Frontal cortex (tissue), 4 donors: ENCODE measurements around the gene C8A. TPM values are rescaled to one million over a fixed set of nuclear protein-coding genes. Genes with fewer than 3 reads are reported as not detected.

ENCODE experiments used
- DNase-seq, 2 donors: peaks; one replicate each; pipeline ENCODE4 v3.0.0; 2012; ENCODE audit warnings: low spot score in 2 of 2
- FAIRE-seq: peaks from 2 replicates; lab custom pipeline; 2012; peaks lifted over from hg19 to GRCh38; lab: Jason Lieb, UNC
- total RNA-seq: library from RNA; depleted of rRNA; stranded (reverse); fragments of >200 nt; gene quantifications from one replicate; pipeline ENCODE4 v1.2.3, GENCODE V29; 2014
- donor health status: control.
- donor health status: control.
- donor health status: control.

C8A gene
- total RNA-seq, 1 donor from 2014 or later = not detected

DNA sequence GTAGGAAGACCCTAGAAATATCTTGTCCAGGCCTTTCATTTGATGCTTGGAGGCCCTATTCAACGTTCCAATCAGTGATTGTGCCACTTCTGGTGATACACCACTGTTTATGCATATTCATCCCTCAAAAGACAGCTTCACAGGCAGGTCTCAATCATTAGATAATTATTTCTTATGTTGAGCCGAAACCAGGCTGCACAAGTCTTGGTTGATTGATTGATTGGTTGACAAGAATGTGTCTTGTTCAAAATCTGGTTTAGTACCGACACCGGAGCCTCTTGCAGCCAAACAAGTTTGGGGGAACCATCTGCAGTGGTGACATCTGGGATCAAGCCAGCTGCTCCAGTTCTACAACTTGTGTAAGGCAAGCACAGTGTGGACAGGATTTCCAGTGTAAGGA is 20.1 kb downstream of the C8A start:
- DNase-seq = no peak
- FAIRE-seq = no peak

- DNase-seq = no peak
- no peak for FAIRE-seq
Observed at GRCh38 chr1:56877973-56878372, 23.4 kb downstream of the C8A start.

GRCh38 chr1:56880774-56881173 is 26.2 kb downstream of the C8A start:
- DNase-seq = no peak
- no peak for FAIRE-seq

GRCh38 chr1:56881417-56881816 is 26.8 kb downstream of the C8A start:
- DNase-seq (no peak), FAIRE-seq (no peak)

GRCh38 chr1:56890229-56890628 is 35.6 kb downstream of the C8A start:
- DNase-seq = no peak
- FAIRE-seq = no peak

GRCh38 chr1:56894014-56894413 is 39.4 kb downstream of the C8A start:
- FAIRE-seq (no peak), DNase-seq (no peak)

DNA sequence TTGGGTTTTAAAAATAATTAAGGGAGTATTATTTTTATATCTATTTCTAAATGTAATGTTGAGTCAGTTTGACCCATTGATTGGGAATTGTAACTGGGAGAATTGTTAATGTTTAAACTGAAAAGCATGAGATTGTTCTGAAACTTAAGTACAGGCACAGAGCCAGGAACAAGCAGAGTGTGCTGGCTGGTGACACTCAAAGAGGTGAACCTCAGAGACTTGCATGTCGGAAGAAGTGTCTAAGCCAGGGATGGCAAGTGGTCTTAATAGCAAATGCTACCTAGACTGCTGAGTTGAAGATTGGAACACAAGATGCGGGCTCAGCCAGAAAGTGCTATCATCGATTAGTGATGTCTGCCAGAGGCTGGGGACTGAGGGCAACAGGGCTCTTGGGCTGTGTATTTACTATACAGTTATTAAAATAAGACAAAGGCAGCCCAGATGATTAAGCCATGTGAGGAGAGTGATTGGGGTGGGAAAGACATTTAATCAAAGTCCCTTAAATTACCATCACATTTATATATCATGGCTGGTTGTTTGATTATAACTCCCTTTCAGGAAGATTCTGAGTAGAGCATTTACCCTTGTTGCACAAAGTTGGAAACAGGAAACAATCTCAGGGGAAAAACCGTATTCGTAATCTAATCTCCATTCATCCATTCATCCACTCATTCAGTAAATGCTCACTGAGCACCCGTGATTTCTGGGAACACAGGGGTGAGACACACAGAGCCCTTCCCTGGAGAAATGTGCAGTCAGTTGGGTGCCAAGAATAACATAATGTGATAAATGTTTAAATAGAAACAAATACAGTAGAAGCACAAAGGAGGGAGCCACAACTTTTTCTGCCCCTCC is 42.8 kb downstream of the C8A start:
- FAIRE-seq = no peak

GRCh38 chr1:56898005-56898373 is 43.4 kb downstream of the C8A start:
- DNase-seq (no peak), FAIRE-seq (no peak)

More for the DNA sequence above, 42.8 kb downstream of the C8A start:
- no peak for DNase-seq

GRCh38 chr1:56898879-56899278 is 44.3 kb downstream of the C8A start:
- DNase-seq = no peak
- FAIRE-seq = no peak

- no peak for FAIRE-seq
Observed at GRCh38 chr1:56901716-56902115, 47.1 kb downstream of the C8A start.

DNA sequence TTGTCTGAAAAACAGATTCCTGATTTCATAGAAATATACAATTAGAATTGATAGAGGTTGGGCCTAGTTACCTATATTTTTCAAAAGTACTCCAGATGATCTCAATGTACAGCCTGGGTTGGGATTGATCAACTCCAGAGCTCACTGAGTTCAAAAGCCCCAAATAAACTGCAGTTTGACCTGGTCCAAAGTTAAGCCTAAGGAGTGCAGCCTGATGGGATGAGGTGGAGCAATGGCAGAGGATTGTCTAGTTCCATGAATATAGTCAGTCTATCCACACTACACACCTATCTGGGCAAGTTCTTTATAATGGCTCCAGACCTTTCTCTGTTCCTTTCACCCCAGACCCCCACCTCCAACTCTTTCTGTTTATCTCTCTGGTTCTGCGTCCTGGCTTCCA is 49.2 kb downstream of the C8A start:
- DNase-seq (no peak), FAIRE-seq (no peak)

More at GRCh38 chr1:56901716-56902115, 47.1 kb downstream of the C8A start:
- DNase-seq = no peak

DNA sequence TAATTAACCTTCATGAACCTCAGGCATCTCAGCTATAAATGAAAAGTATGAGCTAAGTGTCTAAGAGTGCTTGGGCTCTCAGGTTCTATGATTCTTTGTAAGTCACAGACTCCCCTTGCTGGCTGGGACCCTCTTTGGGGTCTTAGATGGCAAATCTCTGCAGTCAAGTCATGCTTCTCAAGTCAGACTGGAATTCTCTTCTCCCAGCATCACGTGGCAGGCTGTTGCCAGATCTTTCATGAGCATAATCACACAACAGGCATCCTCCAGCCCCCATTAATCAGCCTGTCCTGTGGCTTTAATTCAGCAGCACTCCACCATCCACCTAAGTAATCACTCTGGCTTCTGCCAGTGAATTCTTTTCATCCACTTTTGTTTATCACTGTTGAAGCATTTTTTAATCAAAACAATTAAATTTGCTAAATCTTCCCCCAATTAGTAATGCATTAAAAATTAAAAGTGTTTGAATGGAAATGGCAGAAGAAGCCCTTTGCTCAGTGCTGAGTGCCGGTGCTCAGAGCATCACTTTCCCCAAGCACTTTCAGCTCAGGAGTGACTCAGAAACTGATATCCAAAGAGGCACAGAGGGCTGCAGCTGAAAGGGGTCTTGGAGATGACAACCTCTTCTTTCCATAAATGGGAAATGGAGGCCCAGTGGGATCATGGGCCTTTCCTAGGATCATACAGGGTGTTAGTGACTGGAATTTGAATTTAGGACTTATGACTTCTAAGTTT is 50.2 kb downstream of the C8A start:
- DNase-seq (no peak), FAIRE-seq (no peak)

DNA sequence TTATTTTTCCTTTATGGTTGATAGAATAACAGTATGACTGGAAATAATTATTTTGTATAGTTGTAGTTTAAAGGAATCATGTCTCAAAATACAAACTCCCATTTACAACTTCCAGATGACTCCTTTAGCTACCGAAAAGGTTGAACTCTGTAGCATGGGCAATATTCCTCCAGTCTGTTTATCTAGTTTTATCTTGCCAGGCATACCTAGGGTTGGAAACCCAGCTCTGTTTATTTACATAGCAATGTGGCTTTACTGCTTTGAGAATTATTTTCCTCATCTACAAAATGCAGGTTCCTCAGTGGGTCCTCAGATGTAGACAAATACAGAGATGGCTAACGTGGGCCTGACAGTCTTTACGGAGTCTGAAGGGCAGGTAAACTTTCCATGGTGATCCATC is 51.1 kb downstream of the C8A start:
- FAIRE-seq = no peak
- no peak for DNase-seq

DNA sequence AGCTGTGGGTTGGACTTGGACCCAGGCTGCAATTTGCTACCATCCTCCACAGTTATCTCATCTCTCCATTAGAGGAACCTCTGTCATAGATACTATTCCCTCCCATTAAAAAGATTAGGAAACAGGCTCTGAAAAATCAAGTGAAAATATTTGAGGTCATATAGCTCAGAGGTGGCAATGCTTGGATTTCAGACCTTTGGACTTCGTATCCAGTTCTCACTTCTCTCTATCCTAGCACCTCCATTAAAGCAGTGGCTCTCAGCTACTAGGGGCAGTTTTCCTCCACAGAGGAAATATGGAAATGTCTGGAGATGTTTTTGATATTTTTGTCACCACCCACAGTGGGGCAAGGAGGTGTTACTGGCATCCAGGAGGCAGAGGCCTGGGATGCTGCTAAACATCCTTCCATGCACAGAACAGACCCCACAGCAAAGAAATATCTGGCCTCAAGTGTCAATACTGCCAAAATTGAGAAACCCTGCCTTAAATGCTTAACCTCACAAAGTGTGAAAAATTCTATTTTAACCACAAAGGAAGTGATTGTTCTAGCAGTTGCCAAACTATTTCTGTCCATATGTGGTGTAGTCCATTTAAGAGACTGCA is 54.1 kb downstream of the C8A start:
- FAIRE-seq (no peak), DNase-seq (no peak)

DNA sequence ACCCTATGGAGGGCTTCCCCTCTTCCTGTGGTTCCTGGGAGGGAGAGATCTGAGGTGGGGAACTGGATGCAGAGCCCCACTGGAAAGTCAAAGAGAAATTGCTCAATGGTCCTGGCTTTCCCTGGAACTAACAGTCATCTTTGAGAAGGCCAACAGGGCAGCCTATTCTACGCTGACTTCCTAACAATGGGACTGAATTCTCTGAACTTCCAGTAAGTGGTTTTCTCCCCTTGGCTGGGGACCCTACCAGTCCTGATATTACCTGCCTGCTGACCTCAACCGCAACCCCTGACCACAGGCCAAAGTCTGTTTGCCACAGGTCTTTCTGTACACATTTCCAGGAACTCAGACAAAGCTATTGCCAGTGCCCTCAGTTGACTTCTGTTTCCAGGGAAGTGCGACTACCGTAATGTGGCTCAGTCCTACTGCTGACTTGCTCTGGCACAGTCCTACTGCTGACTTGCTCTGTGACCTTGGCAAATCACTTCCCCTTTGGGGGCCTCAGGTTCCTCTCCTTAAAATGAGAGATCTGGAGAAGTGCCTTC is 55.9 kb downstream of the C8A start:
- DNase-seq (no peak), FAIRE-seq (no peak)

DNA sequence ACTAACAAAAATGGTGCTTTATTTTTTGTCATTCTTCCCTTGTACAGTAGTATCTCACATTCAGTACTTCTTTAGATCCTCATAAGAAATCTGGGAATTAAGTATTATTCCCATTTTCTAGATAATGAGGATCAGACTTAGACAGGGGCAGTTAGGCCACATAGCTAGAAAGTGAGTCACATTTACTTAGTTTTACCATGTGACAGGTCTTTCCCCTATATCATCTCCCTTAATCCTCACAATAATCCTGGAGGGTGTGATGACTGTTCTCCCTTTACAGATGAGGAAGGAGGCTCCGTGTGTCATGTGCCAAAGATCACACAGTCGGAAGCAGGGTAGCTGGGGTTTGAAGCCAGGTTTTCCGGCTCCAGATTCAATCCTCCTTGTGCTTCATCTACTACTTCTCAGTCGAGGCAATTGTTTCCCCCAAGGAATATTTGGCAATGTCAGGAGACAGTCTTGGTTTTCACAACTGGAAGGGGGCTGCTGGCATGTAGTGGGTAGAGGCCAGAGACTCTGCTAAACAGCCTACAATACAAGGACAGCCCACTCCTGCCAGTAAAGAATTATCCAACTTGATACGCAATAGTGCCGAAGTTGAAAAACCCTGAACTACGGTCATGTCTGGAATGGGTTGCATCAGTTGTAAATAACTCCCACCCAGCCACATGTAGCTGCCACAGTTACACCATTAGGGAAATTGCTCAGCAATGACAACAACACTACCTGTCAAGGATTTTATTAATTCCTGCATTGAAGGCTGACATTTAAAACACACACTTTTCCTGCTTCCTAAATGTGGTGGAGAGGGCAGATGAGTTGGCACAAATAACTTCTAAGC is 56.7 kb downstream of the C8A start:
- DNase-seq (no peak), FAIRE-seq (no peak)

DNA sequence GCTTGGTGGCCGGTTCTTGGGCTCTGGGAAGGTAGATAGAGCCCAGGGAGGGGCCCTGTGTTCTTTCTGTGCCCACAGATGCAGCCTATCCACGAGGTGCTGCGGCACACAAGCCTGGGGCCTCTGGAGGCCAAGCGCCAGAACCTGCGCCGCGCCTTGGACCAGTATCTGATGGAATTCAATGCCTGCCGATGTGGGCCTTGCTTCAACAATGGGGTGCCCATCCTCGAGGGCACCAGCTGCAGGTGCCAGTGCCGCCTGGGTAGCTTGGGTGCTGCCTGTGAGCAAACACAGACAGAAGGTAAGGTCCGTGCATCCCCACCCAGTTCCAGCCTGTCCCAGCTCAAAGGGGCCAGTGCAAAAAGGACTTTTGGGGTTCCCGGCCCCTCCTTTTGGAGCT is 57.7 kb downstream of the C8A start:
- no peak for FAIRE-seq
- no peak for DNase-seq

DNA sequence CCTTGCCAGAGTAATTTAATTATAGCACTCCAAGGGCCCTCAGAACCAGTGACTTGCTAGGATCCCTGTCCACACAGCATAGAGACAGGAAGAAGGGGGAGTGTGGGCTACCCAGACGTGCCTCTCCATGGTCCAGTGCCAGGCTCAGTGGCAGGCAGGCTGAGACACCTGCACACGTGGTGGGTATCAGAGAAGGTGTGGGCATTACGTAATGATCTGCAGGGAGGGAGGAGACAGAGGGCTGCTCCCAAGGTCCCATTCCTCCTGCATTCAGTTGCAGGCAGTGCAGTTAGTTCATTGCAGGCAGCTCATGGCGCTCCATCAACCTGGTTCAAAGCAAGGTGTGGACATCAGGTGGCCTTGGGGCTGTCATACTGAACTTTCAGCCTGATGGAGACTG is 61.4 kb downstream of the C8A start:
- no peak for DNase-seq
- FAIRE-seq = no peak

GRCh38 chr1:56916630-56917029 is 62.0 kb downstream of the C8A start:
- FAIRE-seq (no peak), DNase-seq (no peak)

- no peak for FAIRE-seq
- no peak for DNase-seq
Observed at GRCh38 chr1:56917356-56917755, 62.8 kb downstream of the C8A start.
